ENCODE results near the gene C13orf46.
"Not testable (repeated sequence)": the region's sequence is repeated elsewhere in the genome, so short reads cannot be mapped to it uniquely, and the experiment has no call there.

DNA sequence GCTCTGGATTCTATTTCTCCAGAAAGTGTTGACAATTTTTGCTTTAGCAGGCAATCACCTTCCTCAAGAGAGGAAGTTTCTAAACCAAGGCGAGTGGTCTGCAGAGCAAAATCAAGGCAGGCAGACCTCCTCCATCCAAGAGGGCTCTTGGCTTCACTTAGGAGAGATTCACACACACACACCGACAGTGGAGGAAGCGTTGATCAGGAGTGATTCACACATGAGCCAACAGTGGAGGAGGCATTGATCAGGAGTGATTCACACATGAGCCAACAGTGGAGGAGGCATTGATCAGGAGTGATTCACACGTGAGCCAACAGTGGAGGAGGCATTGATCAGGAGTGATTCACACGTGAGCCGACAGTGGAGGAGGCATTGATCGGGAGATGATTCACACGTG, 60.5 kb downstream of the C13orf46 start:
- TF ChIP-seq, protein P1, sequence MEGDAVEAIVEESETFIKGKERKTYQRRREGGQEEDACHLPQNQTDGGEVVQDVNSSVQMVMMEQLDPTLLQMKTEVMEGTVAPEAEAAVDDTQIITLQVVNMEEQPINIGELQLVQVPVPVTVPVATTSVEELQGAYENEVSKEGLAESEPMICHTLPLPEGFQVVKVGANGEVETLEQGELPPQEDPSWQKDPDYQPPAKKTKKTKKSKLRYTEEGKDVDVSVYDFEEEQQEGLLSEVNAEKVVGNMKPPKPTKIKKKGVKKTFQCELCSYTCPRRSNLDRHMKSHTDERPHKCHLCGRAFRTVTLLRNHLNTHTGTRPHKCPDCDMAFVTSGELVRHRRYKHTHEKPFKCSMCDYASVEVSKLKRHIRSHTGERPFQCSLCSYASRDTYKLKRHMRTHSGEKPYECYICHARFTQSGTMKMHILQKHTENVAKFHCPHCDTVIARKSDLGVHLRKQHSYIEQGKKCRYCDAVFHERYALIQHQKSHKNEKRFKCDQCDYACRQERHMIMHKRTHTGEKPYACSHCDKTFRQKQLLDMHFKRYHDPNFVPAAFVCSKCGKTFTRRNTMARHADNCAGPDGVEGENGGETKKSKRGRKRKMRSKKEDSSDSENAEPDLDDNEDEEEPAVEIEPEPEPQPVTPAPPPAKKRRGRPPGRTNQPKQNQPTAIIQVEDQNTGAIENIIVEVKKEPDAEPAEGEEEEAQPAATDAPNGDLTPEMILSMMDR (IDR thresholded peaks at IDR 0.05 in 2 of 3, conservative IDR thresholded peaks at IDR 0.05 in 1 of 3; ENCODE audit: control insufficient read depth in 2 of 3, extremely low read depth in 1 of 3, insufficient read depth in 1 of 3, low read depth in 3 of 3, low read length in 3 of 3): not testable (repeated sequence)
- TF ChIP-seq POLR2A (IDR thresholded peaks at IDR 0.05; ENCODE audit: low read depth, low read length); EP300 (IDR thresholded peaks at IDR 0.05; ENCODE audit: borderline replicate concordance in 1 of 2, control insufficient read depth in 1 of 2, low read depth in 2 of 2, low read length in 2 of 2); PAX8 (IDR thresholded peaks at IDR 0.05); MAX (IDR thresholded peaks at IDR 0.05; ENCODE audit: low read depth, low read length); RFX5 (IDR thresholded peaks at IDR 0.05; ENCODE audit: low read depth, low read length); USF2 (IDR thresholded peaks at IDR 0.05; ENCODE audit: borderline replicate concordance, low read depth, low read length); ZBTB40 (IDR thresholded peaks at IDR 0.05; ENCODE audit: borderline replicate concordance): not testable (repeated sequence)
- TF ChIP-seq, protein P2, sequence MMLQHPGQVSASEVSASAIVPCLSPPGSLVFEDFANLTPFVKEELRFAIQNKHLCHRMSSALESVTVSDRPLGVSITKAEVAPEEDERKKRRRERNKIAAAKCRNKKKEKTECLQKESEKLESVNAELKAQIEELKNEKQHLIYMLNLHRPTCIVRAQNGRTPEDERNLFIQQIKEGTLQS (IDR thresholded peaks at IDR 0.05; ENCODE audit: borderline replicate concordance, extremely low read depth, low read depth, low read length): not testable (repeated sequence)
